Esophagus muscularis mucosa (tissue), 4 donors: ENCODE data around the gene RCC2.

Experiments
- CTCF ChIP-seq, 3 experiments: fragments of 200-600 bp in 2 of 3; fragments of 450-650 bp in 1 of 3; sonication (generic) in 2 of 3; IDR thresholded peaks; one replicate each; pipeline ENCODE4 v1.5.1; 2017 to 2019; ENCODE audit warnings: antibody characterized with exemption in 3 of 3, mild to moderate bottlenecking in 2 of 3, moderate library complexity in 1 of 3
- EP300 ChIP-seq: sonication (generic); formaldehyde crosslinking; IDR thresholded peaks from one replicate; pipeline ENCODE4 v1.6.1; 2017; ENCODE audit warnings: antibody characterized with exemption
- POLR2A ChIP-seq: fragments of 450-650 bp; IDR thresholded peaks from one replicate; pipeline ENCODE4 v1.6.1; 2017; ENCODE audit warnings: antibody characterized with exemption, moderate library complexity, mild to moderate bottlenecking, low read depth
- POLR2AphosphoS5 ChIP-seq, 2 donors: sonication (generic); formaldehyde crosslinking; IDR thresholded peaks; one replicate each; pipeline ENCODE4 v1.6.1; 2017; ENCODE audit warnings: antibody characterized with exemption in 2 of 2

- TF ChIP-seq CTCF (IDR thresholded peaks at IDR 0.05) (no peak), POLR2AphosphoS5 (IDR thresholded peaks at IDR 0.05) (no peak), EP300 (no peak), POLR2A (no peak)
Measured at GRCh38 chr1:17429183-17429582, 10.3 kb downstream of the RCC2 start.
